HG03060 (cell line): ENCODE results near the gene PIP5K1B.
"Not testable (repeated sequence)": the region's sequence is repeated elsewhere in the genome, so short reads cannot be mapped to it uniquely, and the experiment has no call there.

ENCODE experiments used
- ATAC-seq: cut with Tn5 transposase; IDR thresholded peaks from one replicate; pipeline ENCODE4 v1.9.1; 2021; ENCODE audit warnings: low read depth, moderate number of reproducible peaks; ENCODE audit not compliant: unreplicated experiment

The PIP5K1B gene

GRCh38 chr9:68975365-68976043 lies 270.5 kb downstream of the PIP5K1B start:
- ATAC-seq, result no peak

- ATAC-seq, result no peak
Measured at GRCh38 chr9:68978066-68978465, 273.0 kb downstream of the PIP5K1B start.

GRCh38 chr9:68978501-68978900 lies 273.5 kb downstream of the PIP5K1B start:
- ATAC-seq, result no peak

GRCh38 chr9:68979538-68980314 lies 274.7 kb downstream of the PIP5K1B start:
- ATAC-seq, result no peak

- no peak for ATAC-seq
Measured at GRCh38 chr9:68980341-68980914, 275.4 kb downstream of the PIP5K1B start.

GRCh38 chr9:68981789-68982188 lies 276.7 kb downstream of the PIP5K1B start:
- peak; percentile 33 for ATAC-seq

GRCh38 chr9:68983008-68983411 lies 278.0 kb downstream of the PIP5K1B start:
- ATAC-seq, result no peak

GRCh38 chr9:68983522-68984424 lies 278.7 kb downstream of the PIP5K1B start:
- no peak for ATAC-seq

- not testable (repeated sequence) for ATAC-seq
Measured at GRCh38 chr9:68986949-68987348, 281.9 kb downstream of the PIP5K1B start.

- no peak for ATAC-seq
Measured at GRCh38 chr9:68991457-68991856, 286.4 kb downstream of the PIP5K1B start.

GRCh38 chr9:68995776-68996175 lies 290.7 kb downstream of the PIP5K1B start:
- ATAC-seq, result no peak

GRCh38 chr9:68996462-68996861 lies 291.4 kb downstream of the PIP5K1B start:
- ATAC-seq, result no peak

GRCh38 chr9:68997666-68998065 lies 292.6 kb downstream of the PIP5K1B start:
- no peak for ATAC-seq

GRCh38 chr9:68998385-68998784 lies 293.3 kb downstream of the PIP5K1B start:
- no peak for ATAC-seq

GRCh38 chr9:68998812-68999211 lies 293.8 kb downstream of the PIP5K1B start:
- no peak for ATAC-seq

GRCh38 chr9:68999393-69000105 lies 294.5 kb downstream of the PIP5K1B start:
- ATAC-seq, result peak; percentile 72

GRCh38 chr9:69001921-69002320 lies 296.9 kb downstream of the PIP5K1B start:
- no peak for ATAC-seq

GRCh38 chr9:69003051-69003450 lies 298.0 kb downstream of the PIP5K1B start:
- no peak for ATAC-seq

- no peak for ATAC-seq
Measured at GRCh38 chr9:69004836-69005235, 299.8 kb downstream of the PIP5K1B start.

- ATAC-seq, result no peak
Measured at GRCh38 chr9:69009708-69010107, 304.7 kb downstream of the PIP5K1B start.
